Stomach (tissue), 9 donors: ENCODE results near the gene DHRS1. TPM values are rescaled to one million over a fixed set of nuclear protein-coding genes. Genes with fewer than 3 reads are reported as not detected.

ENCODE experiments used
- DNase-seq, 2 donors: peaks; one replicate each; pipeline versions ENCODE4 v3.0.0 to v3.0.0-alpha.2; 2013 to 2019
- H3K27ac ChIP-seq, 5 donors: fragments of 200-600 bp in 4 of 5; sonication (generic) in 4 of 5; one replicate each; pipeline ENCODE4 v1.5.1; 2013 to 2019; ENCODE audit warnings: mild to moderate bottlenecking in 1 of 5, moderate library complexity in 1 of 5
- H3K27me3 ChIP-seq, 3 donors: fragments of 200-600 bp; sonication (generic); one replicate each; pipeline ENCODE4 v1.5.1; 2017 to 2019; ENCODE audit warnings: mixed run types in 1 of 3
- H3K36me3 ChIP-seq, 4 donors: fragments of 200-600 bp; sonication (generic); 1 replicate in 3 of 4; 2 replicates in 1 of 4; pipeline ENCODE4 v1.5.1; 2016 to 2019
- H3K4me1 ChIP-seq, 4 donors: fragments of 200-600 bp; sonication (generic); one replicate each; pipeline ENCODE4 v1.5.1; 2016 to 2019
- H3K4me3 ChIP-seq, 4 donors: fragments of 200-600 bp; sonication (generic) in 3 of 4; one replicate each; pipeline ENCODE4 v1.5.1; 2016 to 2019; ENCODE audit warnings: mild to moderate bottlenecking in 1 of 4
- H3K9me3 ChIP-seq, 4 donors: fragments of 200-600 bp; sonication (generic); one replicate each; pipeline ENCODE4 v1.5.1; 2016 to 2019
- CTCF ChIP-seq, 7 experiments: fragments of 450-650 bp in 4 of 7; fragments of 200-600 bp in 3 of 7; sonication (generic) in 3 of 7; IDR thresholded peaks; one replicate each; pipeline ENCODE4 v1.5.1; 2016 to 2019; ENCODE audit warnings: antibody characterized with exemption in 7 of 7, control low read depth in 2 of 7, mild to moderate bottlenecking in 1 of 7
- EP300 ChIP-seq: sonication (generic); formaldehyde crosslinking; IDR thresholded peaks from one replicate; pipeline ENCODE4 v1.6.1; 2017; ENCODE audit warnings: antibody characterized with exemption
- POLR2A ChIP-seq, 4 donors: fragments of 450-650 bp; IDR thresholded peaks; one replicate each; pipeline ENCODE4 v1.6.1; 2016; ENCODE audit warnings: antibody characterized with exemption in 4 of 4, control low read depth in 2 of 4, mild to moderate bottlenecking in 1 of 4, moderate library complexity in 1 of 4
- POLR2AphosphoS5 ChIP-seq, 3 donors: sonication (generic); formaldehyde crosslinking; IDR thresholded peaks; one replicate each; pipeline ENCODE4 v1.6.1; 2016; ENCODE audit warnings: antibody characterized with exemption in 3 of 3
- WGBS, 5 donors: extraction: QIAGEN DNeasy Blood & Tissue Kit in 3 of 5; methylation state at CpG; one replicate each; pipeline versions ENCODE4 v1.1.5 to v1.1.7; 2013 to 2018; 5-methylcytosine and 5-hydroxymethylcytosine counted together
- intact Hi-C: fragments of 100-400 bp; cut with DNase I; formaldehyde crosslinking; loops from one replicate; pipeline ENCODE4 v1.15.1; 2023; ENCODE audit warnings: low total_unique reads
- polyA plus RNA-seq, 3 donors: library from polyadenylated mRNA; stranded (reverse); fragments of 200-250 nt; gene quantifications; one replicate each; pipeline ENCODE4 v1.2.3, GENCODE V29; 2013
- total RNA-seq, 5 donors: library from RNA; depleted of rRNA; stranded (reverse); fragments of >200 nt; gene quantifications; one replicate each; pipeline versions ENCODE4 v1.1.0 to v1.2.3, GENCODE V29; 2014 to 2016
- donor health status: healthy with polysubstance abuse.
- donor health status: Bipolar disorder and iron deficiency.
- donor health status: healthy.

Gene DHRS1
- total and polyA plus RNA-seq, 8 donors, result 5.3 to 71.9 (median 25.1) TPM

- Histone ChIP-seq H3K4me3 (no peak overlapping the region), H3K27ac (no peak overlapping the region), H3K27me3 (no peaks in the 10 kb centered on the region), H3K9me3 (no peaks in the 10 kb centered on the region), H3K36me3 (peaks cover 0 to 60% (median 21%) of the 10 kb centered on the region in 4 donors), H3K4me1 (no peaks in the 10 kb centered on the region)
- intact Hi-C loops, result no loop called here
- WGBS, 5 donors, result 78 to 93% (median 84%) methylated on average over 9 to 11 of the region's 11 CpGs
- no peak for DNase-seq
- TF ChIP-seq CTCF (IDR thresholded peaks at IDR 0.05), result no peak
These were observed 47.1 kb downstream of the DHRS1 start for GRCh38 chr14:24252289-24253124.

DNA sequence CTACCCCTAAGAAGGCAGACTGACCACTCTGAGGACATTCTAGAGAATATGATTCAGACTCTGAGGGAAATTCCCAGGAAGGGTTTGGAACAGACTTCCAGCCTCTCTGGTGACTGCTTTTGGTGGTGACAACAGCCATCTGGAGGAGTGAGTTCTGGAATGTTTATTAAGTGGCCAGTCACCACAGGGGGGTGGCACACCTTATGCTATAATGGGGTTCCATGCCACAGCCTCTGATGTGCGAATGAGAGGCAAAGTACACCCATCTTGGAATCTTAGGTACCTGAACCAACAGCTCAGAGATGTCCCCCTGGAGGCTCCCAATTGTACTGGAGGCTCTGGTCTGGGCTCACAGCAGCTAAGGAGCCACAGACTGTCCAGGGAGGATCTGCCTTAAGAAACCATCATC is 47.7 kb downstream of the DHRS1 start:
- peaks cover 0 to 3% (median 0%) of the 10 kb centered on the region in 4 donors for H3K4me1 ChIP-seq
- no peaks in the 10 kb centered on the region for H3K27me3 ChIP-seq
- WGBS, 5 donors, result 71 to 100% (median 89%) methylated on average over 1 of the region's 1 CpG
- no peak overlapping the region for H3K27ac ChIP-seq
- no peak for DNase-seq
- H3K36me3 ChIP-seq, result peaks cover 0 to 60% (median 21%) of the 10 kb centered on the region in 4 donors
- TF ChIP-seq POLR2A (IDR thresholded peaks at IDR 0.05) (no peak), EP300 (no peak), CTCF (IDR thresholded peaks at IDR 0.05) (no peak), POLR2AphosphoS5 (IDR thresholded peaks at IDR 0.05) (no peak)
- intact Hi-C loops, result no loop called here
- no peaks in the 10 kb centered on the region for H3K9me3 ChIP-seq
- no peak overlapping the region for H3K4me3 ChIP-seq

DNA sequence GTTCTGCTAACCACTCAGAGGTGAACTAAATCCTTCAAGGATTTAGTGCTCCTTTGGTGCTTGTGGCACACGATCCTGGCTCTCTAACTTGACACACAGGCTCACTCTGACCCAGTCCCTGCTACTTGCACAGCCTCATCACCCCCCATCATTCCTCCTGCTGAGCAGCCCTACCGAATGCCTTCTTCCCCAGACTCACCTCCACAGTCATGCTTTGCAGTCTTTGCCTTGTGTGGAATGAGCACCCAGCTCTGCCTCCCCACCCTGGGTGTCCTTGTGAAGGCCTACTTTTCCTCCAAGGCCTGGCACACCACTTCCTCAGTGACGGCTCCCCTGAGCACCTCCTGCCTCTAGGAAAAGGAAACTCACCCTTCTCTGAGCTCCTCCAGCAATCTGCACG is 49.2 kb downstream of the DHRS1 start:
- Histone ChIP-seq H3K27me3 (no peaks in the 10 kb centered on the region), H3K4me3 (no peak overlapping the region), H3K36me3 (peaks cover 0 to 54% (median 21%) of the 10 kb centered on the region in 4 donors), H3K9me3 (no peaks in the 10 kb centered on the region), H3K4me1 (peaks cover 0 to 7% (median 0%) of the 10 kb centered on the region in 4 donors), H3K27ac (no peak overlapping the region)
- no peak for DNase-seq
- WGBS, 5 donors, result 55 to 76% (median 67%) methylated on average over 4 of the region's 4 CpGs
- TF ChIP-seq CTCF (IDR thresholded peaks at IDR 0.05) (no peak), POLR2A (IDR thresholded peaks at IDR 0.05) (no peak), POLR2AphosphoS5 (IDR thresholded peaks at IDR 0.05) (no peak)
- intact Hi-C loops, result no loop called here

- no peaks in the 10 kb centered on the region for H3K9me3 ChIP-seq
- intact Hi-C loops, result loop anchor here (10.0 kb wide), 1 partner anchor 45 kb away; the partner anchor contains the start of genes DHRS1 and NOP9
- peaks cover 0 to 44% (median 16%) of the 10 kb centered on the region in 4 donors for H3K36me3 ChIP-seq
- no peaks in the 10 kb centered on the region for H3K27me3 ChIP-seq
- H3K4me1 ChIP-seq, result peaks cover 0 to 7% (median 0%) of the 10 kb centered on the region in 4 donors
- H3K4me3 ChIP-seq, result no peak overlapping the region
- WGBS, 5 donors, result 78 to 80% (median 79%) methylated on average over 11 to 13 of the region's 13 CpGs
- H3K27ac ChIP-seq, result no peak overlapping the region
- DNase-seq, result no peak
- TF ChIP-seq EP300 (no peak), CTCF (IDR thresholded peaks at IDR 0.05) (no peak)
These were observed 50.2 kb downstream of the DHRS1 start for GRCh38 chr14:24249230-24250021.
